HEK293T (cell line): Measurements from ENCODE around the gene DENND4C.
"Not testable (repeated sequence)": the region's sequence is repeated elsewhere in the genome, so short reads cannot be mapped to it uniquely, and the experiment has no call there.

Source experiments
- CTCF ChIA-PET: fragments of 350-600 bp; formaldehyde crosslinking; extraction: SDS; loops from one replicate; lab custom pipeline; 2021; ENCODE audit warnings: antibody characterized with exemption, inconsistent platforms; lab: Yijun Ruan, JAX
- POLR2A ChIA-PET: fragments of 350-600 bp; formaldehyde crosslinking; extraction: SDS; loops from one replicate; lab custom pipeline; 2020; ENCODE audit warnings: antibody characterized with exemption, inconsistent platforms; lab: Yijun Ruan, JAX
- DNase-seq: peaks from one replicate; pipeline ENCODE4 v3.0.0; 2012; ENCODE audit warnings: mixed read lengths; ENCODE audit errors: extremely low spot score
- ARNT ChIP-seq: fragments of 450-650 bp; IDR thresholded peaks from 2 replicates; pipeline ENCODE4 v1.6.1; 2017; ENCODE audit warnings: mild to moderate bottlenecking
- BHLHE40 ChIP-seq: fragments of 450-650 bp; IDR thresholded peaks from 2 replicates; pipeline ENCODE4 v1.6.1; 2016; ENCODE audit warnings: mild to moderate bottlenecking, moderate library complexity, borderline replicate concordance
- CTBP1 ChIP-seq: fragments of 450-650 bp; IDR thresholded peaks from 2 replicates; pipeline ENCODE4 v1.6.1; 2016; ENCODE audit warnings: borderline replicate concordance
- ELF4 ChIP-seq: fragments of 450-650 bp; IDR thresholded peaks from 2 replicates; pipeline ENCODE4 v1.6.1; 2017; ENCODE audit warnings: antibody characterized with exemption
- FOXA1 ChIP-seq: fragments of 450-650 bp; IDR thresholded peaks from 2 replicates; pipeline ENCODE4 v1.6.1; 2016; ENCODE audit warnings: mild to moderate bottlenecking
- FOXK2 ChIP-seq: fragments of 450-650 bp; IDR thresholded peaks from 2 replicates; pipeline ENCODE4 v1.6.1; 2016; ENCODE audit warnings: mild to moderate bottlenecking
- FOXM1 ChIP-seq: fragments of 450-650 bp; IDR thresholded peaks from 2 replicates; pipeline ENCODE4 v1.6.1; 2017; ENCODE audit warnings: mild to moderate bottlenecking, borderline replicate concordance
- HDGF ChIP-seq: fragments of 450-650 bp; IDR thresholded peaks from 2 replicates; pipeline ENCODE4 v1.6.1; 2017; ENCODE audit warnings: antibody characterized with exemption, borderline replicate concordance
- L3MBTL2 ChIP-seq: fragments of 450-650 bp; conservative IDR thresholded peaks from 2 replicates; pipeline ENCODE4 v1.6.1; 2016; ENCODE audit warnings: mild to moderate bottlenecking
- LEF1 ChIP-seq: fragments of 450-650 bp; IDR thresholded peaks from 2 replicates; pipeline ENCODE4 v1.6.1; 2017; ENCODE audit warnings: mild to moderate bottlenecking, borderline replicate concordance
- NFRKB ChIP-seq: fragments of 450-650 bp; IDR thresholded peaks from 2 replicates; pipeline ENCODE4 v1.6.1; 2016; ENCODE audit warnings: mild to moderate bottlenecking, moderate library complexity
- PKNOX1 ChIP-seq: fragments of 450-650 bp; IDR thresholded peaks from 2 replicates; pipeline ENCODE4 v1.6.1; 2016
- SP1 ChIP-seq: fragments of 450-650 bp; IDR thresholded peaks from 2 replicates; pipeline ENCODE4 v1.6.1; 2017
- SUZ12 ChIP-seq: fragments of 450-650 bp; IDR thresholded peaks from 2 replicates; pipeline ENCODE4 v1.6.1; 2016; ENCODE audit warnings: mild to moderate bottlenecking
- TARDBP ChIP-seq: fragments of 450-650 bp; IDR thresholded peaks from 2 replicates; pipeline ENCODE4 v1.6.1; 2016
- ZNF384 ChIP-seq: fragments of 450-650 bp; IDR thresholded peaks from 2 replicates; pipeline ENCODE4 v1.6.1; 2016

Gene DENND4C

GRCh38 chr9:19379697-19380046 is 149.2 kb downstream of the DENND4C start:
- peak; percentile 34 for DNase-seq

GRCh38 chr9:19380826-19381075 is 150.3 kb downstream of the DENND4C start:
- ChIA-PET POLR2A (no interaction called here), CTCF (no interaction called here)
- TF ChIP-seq ZNF384 (no peak), FOXK2 (no peak), CTBP1 (no peak), ELF4 (no peak), NFRKB (no peak), ARNT (no peak), SUZ12 (no peak), SP1 (no peak), L3MBTL2 (no peak), LEF1 (no peak), FOXM1 (no peak), PKNOX1 (no peak)
- DNase-seq = no peak

More at GRCh38 chr9:19379697-19380046, 149.2 kb downstream of the DENND4C start:
- CTCF ChIA-PET = no interaction called here
- POLR2A ChIA-PET = interaction anchor here (0.8 to 1.1 kb wide), 6 partner anchors 9 to 331 kb away, joined by 3 to 4 read pairs (median 3); partner anchors contain the start of gene RRAGA
- TF ChIP-seq FOXM1 = no peak
- no peak for TF ChIP-seq NFRKB
- no peak for TF ChIP-seq SUZ12

- ChIA-PET CTCF (no interaction called here), POLR2A (no interaction called here)
- DNase-seq = no peak
- TF ChIP-seq LEF1 = no peak
- TF ChIP-seq NFRKB = no peak
- TF ChIP-seq ELF4 = no peak
- no peak for TF ChIP-seq HDGF
- no peak for TF ChIP-seq FOXM1
- TF ChIP-seq SP1 = no peak
- TF ChIP-seq FOXA1 = no peak
- TF ChIP-seq SUZ12 = no peak
- no peak for TF ChIP-seq BHLHE40
- no peak for TF ChIP-seq FOXK2
- TF ChIP-seq ARNT = no peak
- TF ChIP-seq CTBP1 = no peak
- no peak for TF ChIP-seq TARDBP
- TF ChIP-seq L3MBTL2 = no peak
- TF ChIP-seq PKNOX1 = no peak
- no peak for TF ChIP-seq ZNF384
These were observed 151.2 kb downstream of the DENND4C start for GRCh38 chr9:19381656-19382055.

GRCh38 chr9:19385212-19385611 is 154.7 kb downstream of the DENND4C start:
- CTCF ChIA-PET, POLR2A ChIA-PET, DNase-seq: not testable (repeated sequence)

GRCh38 chr9:19385786-19386501 is 155.5 kb downstream of the DENND4C start:
- ChIA-PET CTCF (no interaction called here), POLR2A (no interaction called here)
- no peak for DNase-seq
- TF ChIP-seq SUZ12 (no peak), HDGF (no peak), SP1 (no peak), LEF1 (no peak), ELF4 (no peak), L3MBTL2 (no peak), ZNF384 (no peak), PKNOX1 (no peak), CTBP1 (no peak), ARNT (no peak), TARDBP (no peak), FOXM1 (no peak), BHLHE40 (no peak)

GRCh38 chr9:19386502-19387044 is 156.1 kb downstream of the DENND4C start:
- no peak for DNase-seq
- TF ChIP-seq TARDBP (no peak), L3MBTL2 (no peak), BHLHE40 (no peak), ZNF384 (no peak), ARNT (no peak), FOXM1 (no peak), CTBP1 (no peak), HDGF (no peak)
- CTCF ChIA-PET = no interaction called here
- POLR2A ChIA-PET = no interaction called here

GRCh38 chr9:19387317-19387716 is 156.8 kb downstream of the DENND4C start:
- no peak for DNase-seq
- no peak for TF ChIP-seq ARNT
- no peak for TF ChIP-seq CTBP1
- no peak for TF ChIP-seq FOXM1
- no peak for TF ChIP-seq FOXK2
- no peak for TF ChIP-seq LEF1
- no peak for TF ChIP-seq FOXA1
- no peak for TF ChIP-seq BHLHE40
- TF ChIP-seq ELF4 = no peak
- no peak for TF ChIP-seq NFRKB
- no peak for TF ChIP-seq HDGF
- no peak for TF ChIP-seq PKNOX1
- TF ChIP-seq SP1 = no peak
- TF ChIP-seq SUZ12 = no peak
- no peak for TF ChIP-seq L3MBTL2
- CTCF ChIA-PET = no interaction called here
- POLR2A ChIA-PET = no interaction called here

- POLR2A ChIA-PET, DNase-seq, CTCF ChIA-PET: not testable (repeated sequence)
These were observed 159.0 kb downstream of the DENND4C start for GRCh38 chr9:19389539-19389938.
